ENCODE results near the gene KIFC3.

- TF ChIP-seq POLR2A (IDR thresholded peaks at IDR 0.05) (no peak), CTCF (IDR thresholded peaks at IDR 0.05) (no peak)
These were observed 23.8 kb upstream of the KIFC3 start for GRCh38 chr16:57826052-57826451.
